ENCODE measurements around the gene CACNG1. TPM values are rescaled to one million over a fixed set of nuclear protein-coding genes. Genes with fewer than 3 reads are reported as not detected.

The CACNG1 gene
- total and polyA plus RNA-seq, 4 donors: not detected

GRCh38 chr17:67018471-67019434, 25.6 kb upstream of the CACNG1 start:
- Histone ChIP-seq H3K9ac (ENCODE audit: low read depth in 1 of 2, low read length in 2 of 2) (no peak overlapping the region), H3K36me3 (ENCODE audit: control insufficient read depth in 4 of 4, insufficient read depth in 3 of 4, low read depth in 1 of 4, low read length in 3 of 4) (no peaks in the 10 kb centered on the region), H3K27ac (ENCODE audit: low read depth in 1 of 2, low read length in 2 of 2) (no peak overlapping the region), H3K9me3 (ENCODE audit: control insufficient read depth in 4 of 4, low read length in 3 of 4) (no peaks in the 10 kb centered on the region), H3K4me1 (ENCODE audit: control insufficient read depth in 4 of 4, insufficient read depth in 4 of 4, low read length in 3 of 4) (no peaks in the 10 kb centered on the region), H3K4me3 (ENCODE audit: low read depth in 1 of 3, low read length in 3 of 3) (no peak overlapping the region), H3K27me3 (ENCODE audit: control insufficient read depth in 4 of 4, insufficient read depth in 4 of 4, low read length in 3 of 4) (no peaks in the 10 kb centered on the region)
- no peak for DNase-seq (ENCODE audit: low spot score)
- WGBS: 91% methylated on average over 12 of the region's 12 CpGs
- TF ChIP-seq TAF1 (conservative IDR thresholded peaks at IDR 0.05) (no peak), YY1 (IDR thresholded peaks at IDR 0.05) (no peak), RAD21 (IDR thresholded peaks at IDR 0.05) (no peak), SP1 (IDR thresholded peaks at IDR 0.05) (no peak), HNF4G (IDR thresholded peaks at IDR 0.05) (no peak), GABPA (IDR thresholded peaks at IDR 0.05 in 1 of 2, conservative IDR thresholded peaks at IDR 0.05 in 1 of 2) (no peak), RXRA (IDR thresholded peaks at IDR 0.05) (no peak), FOXA2 (IDR thresholded peaks at IDR 0.05) (no peak), EGR1 (IDR thresholded peaks at IDR 0.05; ENCODE audit: low read depth in 2 of 2) (no peak)

GRCh38 chr17:67019809-67020208, 24.5 kb upstream of the CACNG1 start:
- H3K9ac ChIP-seq (ENCODE audit: low read depth in 1 of 2, low read length in 2 of 2): no peak overlapping the region
- H3K27ac ChIP-seq (ENCODE audit: low read depth in 1 of 2, low read length in 2 of 2): no peak overlapping the region
- TF ChIP-seq HNF4A (conservative IDR thresholded peaks at IDR 0.05): no peak
- TF ChIP-seq, protein P1, sequence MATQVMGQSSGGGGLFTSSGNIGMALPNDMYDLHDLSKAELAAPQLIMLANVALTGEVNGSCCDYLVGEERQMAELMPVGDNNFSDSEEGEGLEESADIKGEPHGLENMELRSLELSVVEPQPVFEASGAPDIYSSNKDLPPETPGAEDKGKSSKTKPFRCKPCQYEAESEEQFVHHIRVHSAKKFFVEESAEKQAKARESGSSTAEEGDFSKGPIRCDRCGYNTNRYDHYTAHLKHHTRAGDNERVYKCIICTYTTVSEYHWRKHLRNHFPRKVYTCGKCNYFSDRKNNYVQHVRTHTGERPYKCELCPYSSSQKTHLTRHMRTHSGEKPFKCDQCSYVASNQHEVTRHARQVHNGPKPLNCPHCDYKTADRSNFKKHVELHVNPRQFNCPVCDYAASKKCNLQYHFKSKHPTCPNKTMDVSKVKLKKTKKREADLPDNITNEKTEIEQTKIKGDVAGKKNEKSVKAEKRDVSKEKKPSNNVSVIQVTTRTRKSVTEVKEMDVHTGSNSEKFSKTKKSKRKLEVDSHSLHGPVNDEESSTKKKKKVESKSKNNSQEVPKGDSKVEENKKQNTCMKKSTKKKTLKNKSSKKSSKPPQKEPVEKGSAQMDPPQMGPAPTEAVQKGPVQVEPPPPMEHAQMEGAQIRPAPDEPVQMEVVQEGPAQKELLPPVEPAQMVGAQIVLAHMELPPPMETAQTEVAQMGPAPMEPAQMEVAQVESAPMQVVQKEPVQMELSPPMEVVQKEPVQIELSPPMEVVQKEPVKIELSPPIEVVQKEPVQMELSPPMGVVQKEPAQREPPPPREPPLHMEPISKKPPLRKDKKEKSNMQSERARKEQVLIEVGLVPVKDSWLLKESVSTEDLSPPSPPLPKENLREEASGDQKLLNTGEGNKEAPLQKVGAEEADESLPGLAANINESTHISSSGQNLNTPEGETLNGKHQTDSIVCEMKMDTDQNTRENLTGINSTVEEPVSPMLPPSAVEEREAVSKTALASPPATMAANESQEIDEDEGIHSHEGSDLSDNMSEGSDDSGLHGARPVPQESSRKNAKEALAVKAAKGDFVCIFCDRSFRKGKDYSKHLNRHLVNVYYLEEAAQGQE (IDR thresholded peaks at IDR 0.05): no peak
- TF ChIP-seq TAF1 (conservative IDR thresholded peaks at IDR 0.05): no peak
- no peak for TF ChIP-seq JUND (IDR thresholded peaks at IDR 0.05)
- TF ChIP-seq CTCF (IDR thresholded peaks at IDR 0.05; ENCODE audit: low read depth, low read length, missing input control): no peak
- TF ChIP-seq RXRA (IDR thresholded peaks at IDR 0.05): no peak
- no peak for TF ChIP-seq SP1 (IDR thresholded peaks at IDR 0.05)
- TF ChIP-seq FOXA2 (IDR thresholded peaks at IDR 0.05): no peak
- no peak for TF ChIP-seq EGR1 (IDR thresholded peaks at IDR 0.05; ENCODE audit: low read depth in 2 of 2)
- TF ChIP-seq, protein P2, sequence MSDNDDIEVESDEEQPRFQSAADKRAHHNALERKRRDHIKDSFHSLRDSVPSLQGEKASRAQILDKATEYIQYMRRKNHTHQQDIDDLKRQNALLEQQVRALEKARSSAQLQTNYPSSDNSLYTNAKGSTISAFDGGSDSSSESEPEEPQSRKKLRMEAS (IDR thresholded peaks at IDR 0.05): no peak
- no peak for TF ChIP-seq YY1 (IDR thresholded peaks at IDR 0.05)
- TF ChIP-seq GABPA (IDR thresholded peaks at IDR 0.05 in 1 of 2, conservative IDR thresholded peaks at IDR 0.05 in 1 of 2): no peak
- TF ChIP-seq FOXA1 (IDR thresholded peaks at IDR 0.05): no peak
- H3K27me3 ChIP-seq (ENCODE audit: control insufficient read depth in 4 of 4, insufficient read depth in 4 of 4, low read length in 3 of 4): no peaks in the 10 kb centered on the region
- no peaks in the 10 kb centered on the region for H3K9me3 ChIP-seq (ENCODE audit: control insufficient read depth in 4 of 4, low read length in 3 of 4)
- no peaks in the 10 kb centered on the region for H3K36me3 ChIP-seq (ENCODE audit: control insufficient read depth in 4 of 4, insufficient read depth in 3 of 4, low read depth in 1 of 4, low read length in 3 of 4)
- 83% methylated on average over 8 of the region's 8 CpGs for WGBS
- no peaks in the 10 kb centered on the region for H3K4me1 ChIP-seq (ENCODE audit: control insufficient read depth in 4 of 4, insufficient read depth in 4 of 4, low read length in 3 of 4)
- no peak overlapping the region for H3K4me3 ChIP-seq (ENCODE audit: low read depth in 1 of 3, low read length in 3 of 3)
- DNase-seq (ENCODE audit: low spot score): no peak

Measured in liver (tissue), 9 donors.